GM12878 (cell line): ENCODE results near the gene CREB5. TPM values are rescaled to one million over a fixed set of nuclear protein-coding genes. Genes with fewer than 3 reads are reported as not detected.

Source experiments
- ATAC-seq: fragments of 200-7000 bp; cut with Tn5 transposase; 3 replicates; pipeline ENCODE4 v1.9.1; 2020; ENCODE audit warnings: mild to moderate bottlenecking, moderate library complexity
- BruUV-seq: library from RNA; stranded (reverse); fragments of 400-500 nt; replicated peaks from 2 replicates; lab custom pipeline; 2021; lab: Mats Ljungman, UMichigan
- CTCF ChIA-PET: fragments of 300-600 bp; sonication (Branson Sonifier 250); formaldehyde crosslinking; extraction: SDS; loops from one replicate; lab custom pipeline; 2021; ENCODE audit warnings: inconsistent platforms; lab: Yijun Ruan, JAX
- POLR2A ChIA-PET: fragments of 350-600 bp; formaldehyde crosslinking; extraction: SDS; loops from one replicate; lab custom pipeline; 2021; ENCODE audit warnings: inconsistent platforms; lab: Charles Lee
- RAD21 ChIA-PET: fragments of 300-600 bp; sonication (Branson Sonifier 250); formaldehyde crosslinking; loops from one replicate; lab custom pipeline; 2023; ENCODE audit warnings: antibody characterized with exemption; ENCODE audit not compliant: unreplicated experiment; lab: Charles Lee
- SMC1A ChIA-PET: fragments of 300-600 bp; sonication (Branson Sonifier 250); formaldehyde crosslinking; loops from one replicate; lab custom pipeline; 2023; ENCODE audit not compliant: unreplicated experiment, uncharacterized antibody; lab: Charles Lee
- DNase-seq: peaks from one replicate; pipeline ENCODE4 v3.0.0-alpha.2; 2011; ENCODE audit warnings: low read depth, low spot score
- FAIRE-seq: peaks from 3 replicates; lab custom pipeline; 2011; peaks lifted over from hg19 to GRCh38; lab: Jason Lieb, UNC
- H2AFZ ChIP-seq: 2 replicates; pipeline ENCODE4 v1.6.0; 2011; ENCODE audit warnings: low read depth, low read length, control low read depth; ENCODE audit not compliant: control insufficient read depth
- H3K27ac ChIP-seq: 2 replicates; pipeline ENCODE4 v1.5.1; 2011; ENCODE audit warnings: control low read depth; ENCODE audit not compliant: control insufficient read depth, insufficient read depth
- H3K27me3 ChIP-seq, 2 experiments: replicated peaks in 1 of 2; 2 replicates each; pipeline versions ENCODE4 v1.6.0 to v1.6.1; 2011; ENCODE audit warnings: low read length in 1 of 2; ENCODE audit not compliant: control insufficient read depth in 2 of 2, insufficient read depth in 2 of 2
- H3K36me3 ChIP-seq, 2 experiments: 2 replicates each; pipeline ENCODE4 v1.5.1; 2011; ENCODE audit warnings: low read length in 1 of 2; ENCODE audit not compliant: control insufficient read depth in 2 of 2, insufficient read depth in 2 of 2
- H3K4me1 ChIP-seq: 2 replicates; pipeline ENCODE4 v1.6.1; 2011; ENCODE audit warnings: mild to moderate bottlenecking, low read length, moderate library complexity, mixed read lengths; ENCODE audit not compliant: control insufficient read depth, insufficient read depth
- H3K4me2 ChIP-seq: 2 replicates; pipeline ENCODE4 v1.6.0; 2011; ENCODE audit warnings: control low read depth; ENCODE audit not compliant: control insufficient read depth, insufficient read depth
- H3K4me3 ChIP-seq: fragments of 200-600 bp; sonication (generic); 2 replicates; pipeline ENCODE4 v1.5.1; 2016
- H3K79me2 ChIP-seq: 2 replicates; pipeline ENCODE4 v1.6.0; 2011; ENCODE audit warnings: low read length; ENCODE audit not compliant: control insufficient read depth, insufficient read depth
- H3K9ac ChIP-seq: 2 replicates; pipeline ENCODE4 v1.8.0; 2011; ENCODE audit warnings: low read length, control low read depth, mixed read lengths; ENCODE audit not compliant: control insufficient read depth, insufficient read depth
- H3K9me3 ChIP-seq: replicated peaks from 3 replicates; pipeline ENCODE4 v1.5.1; 2011; ENCODE audit warnings: mild to moderate bottlenecking, low read length; ENCODE audit not compliant: control insufficient read depth, insufficient read depth
- H4K20me1 ChIP-seq: 2 replicates; pipeline ENCODE4 v1.6.0; 2011; ENCODE audit not compliant: control insufficient read depth, insufficient read depth
- CEBPB ChIP-seq, 2 experiments: fragments of 150-350 bp in 1 of 2; IDR thresholded peaks; 2 replicates each; pipeline ENCODE4 v1.6.1; 2012 to 2014; ENCODE audit warnings: low read depth in 2 of 2, low read length in 2 of 2, borderline replicate concordance in 1 of 2, inconsistent platforms in 1 of 2
- FOXK2 ChIP-seq: fragments of 450-650 bp; IDR thresholded peaks from 2 replicates; pipeline ENCODE4 v1.6.1; 2017; ENCODE audit warnings: mild to moderate bottlenecking, moderate library complexity
- HDAC6 ChIP-seq: fragments of 200-600 bp; sonication (generic); IDR thresholded peaks from one replicate; pipeline ENCODE4 v1.8.0; 2017; ENCODE audit warnings: antibody characterized with exemption; ENCODE audit not compliant: unreplicated experiment
- MTA2 ChIP-seq: fragments of 450-650 bp; IDR thresholded peaks from 2 replicates; pipeline ENCODE4 v1.6.1; 2016; ENCODE audit warnings: low read depth, mild to moderate bottlenecking, moderate library complexity
- MTA3 ChIP-seq: IDR thresholded peaks from 2 replicates; pipeline ENCODE4 v1.6.1; 2012; ENCODE audit warnings: low read length, inconsistent platforms, borderline replicate concordance
- MYB ChIP-seq: fragments of 150-350 bp; IDR thresholded peaks from 2 replicates; pipeline ENCODE4 v1.6.1; 2014; ENCODE audit warnings: mild to moderate bottlenecking, low read depth, low read length, borderline replicate concordance
- NR2C1 ChIP-seq: fragments of 450-650 bp; IDR thresholded peaks from 2 replicates; pipeline ENCODE4 v1.6.1; 2017; ENCODE audit warnings: antibody characterized with exemption, mild to moderate bottlenecking, moderate library complexity
- POLR2A ChIP-seq: IDR thresholded peaks from 2 replicates; pipeline ENCODE4 v1.6.1; 2011; ENCODE audit warnings: low read depth, mild to moderate bottlenecking, low read length
- SREBF1 ChIP-seq: IDR thresholded peaks from 2 replicates; pipeline ENCODE4 v1.6.1; 2012; ENCODE audit warnings: mild to moderate bottlenecking, low read length
- WRNIP1 ChIP-seq: IDR thresholded peaks from 2 replicates; pipeline ENCODE4 v1.6.1; 2011; ENCODE audit warnings: low read depth, low read length, improper control_type of control experiment, borderline replicate concordance
- ZBED1 ChIP-seq: IDR thresholded peaks from 2 replicates; pipeline ENCODE4 v1.6.1; 2016; ENCODE audit warnings: borderline replicate concordance
- ZNF207 ChIP-seq: fragments of 450-650 bp; IDR thresholded peaks from 2 replicates; pipeline ENCODE4 v1.6.1; 2014; ENCODE audit warnings: antibody characterized with exemption, mild to moderate bottlenecking, borderline replicate concordance
- ZNF274 ChIP-seq: IDR thresholded peaks from one replicate; pipeline ENCODE4 v1.8.0; 2011; ENCODE audit not compliant: insufficient read length, insufficient read depth
- WGBS: methylation state at CpG from one replicate; pipeline ENCODE4 v1.1.6; 2016; ENCODE audit warnings: low lambda C conversion rate; ENCODE audit not compliant: insufficient replicate concordance, insufficient coverage; ENCODE audit errors: missing lambda C conversion rate; 5-methylcytosine and 5-hydroxymethylcytosine counted together
- in situ Hi-C: fragments of 300-500 bp; cut with MboI; formaldehyde crosslinking; loops from 9 replicates; pipeline ENCODE4 v1.14.3; 2018; ENCODE audit warnings: mixed read lengths
- intact Hi-C: fragments of 100-400 bp; cut with micrococcal nuclease; formaldehyde crosslinking; loops from one replicate; pipeline ENCODE4 v1.14.2; 2022; ENCODE audit not compliant: unreplicated experiment
- polyA plus RNA-seq, 11 experiments: library from polyadenylated mRNA; depleted of rRNA in 4 of 11; unstranded in 6 of 11; stranded (reverse) in 5 of 11; fragments of >200 nt; fragmentation: Nextera tagmentation in 4 of 11; fragmentation: Illumina TruSeq in 1 of 11; extraction: Ambion mirVana in 4 of 11; extraction: Trizol in 1 of 11; gene quantifications; 1 replicate in 1 of 11; 2 replicates in 10 of 11; pipeline versions ENCODE4 v1.2.1 to v1.2.3, GENCODE V29; 2011 to 2016; ENCODE audit warnings: inconsistent platforms in 2 of 11, missing spikeins in 2 of 11, low read depth in 1 of 11
- total RNA-seq, 4 experiments: library from RNA; depleted of rRNA in 3 of 4; stranded (reverse); fragments of >200 nt in 3 of 4; fragmentation: Illumina TruSeq in 1 of 4; extraction: Trizol in 1 of 4; gene quantifications; 2 replicates each; pipeline versions ENCODE4 v1.2.1 to v1.2.3, GENCODE V29; 2013 to 2021
- TF ChIP-seq, protein P1 (sequence below): IDR thresholded peaks from 2 replicates; pipeline ENCODE4 v1.6.1; 2011; ENCODE audit warnings: low read depth, mild to moderate bottlenecking, low read length, moderate library complexity, borderline replicate concordance; ENCODE audit errors: extremely low read depth
- TF ChIP-seq, protein P2 (sequence below): IDR thresholded peaks from 2 replicates; pipeline ENCODE4 v1.6.1; 2012; ENCODE audit warnings: mild to moderate bottlenecking, low read depth, low read length
- TF ChIP-seq, protein P3 (sequence below): fragments of 450-650 bp; IDR thresholded peaks from 2 replicates; pipeline ENCODE4 v1.6.1; 2017; ENCODE audit warnings: antibody characterized with exemption, mild to moderate bottlenecking, moderate library complexity
- TF ChIP-seq, protein P4 (sequence below): fragments of 450-650 bp; IDR thresholded peaks from 2 replicates; pipeline ENCODE4 v1.6.1; 2016; ENCODE audit warnings: mild to moderate bottlenecking

Gene CREB5
- total and polyA plus RNA-seq, 10 of the 15 experiments (the other 5 are each of a cell fraction or from before 2014, with no cell fraction given) = 12.9 to 74.1 (median 53.0) TPM

- TF ChIP-seq, protein P1, sequence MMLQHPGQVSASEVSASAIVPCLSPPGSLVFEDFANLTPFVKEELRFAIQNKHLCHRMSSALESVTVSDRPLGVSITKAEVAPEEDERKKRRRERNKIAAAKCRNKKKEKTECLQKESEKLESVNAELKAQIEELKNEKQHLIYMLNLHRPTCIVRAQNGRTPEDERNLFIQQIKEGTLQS = no peak
- TF ChIP-seq POLR2A (no peak), MTA3 (no peak)
Measured at GRCh38 chr7:28675429-28675828, 263.1 kb downstream of the CREB5 start (continued).

DNA sequence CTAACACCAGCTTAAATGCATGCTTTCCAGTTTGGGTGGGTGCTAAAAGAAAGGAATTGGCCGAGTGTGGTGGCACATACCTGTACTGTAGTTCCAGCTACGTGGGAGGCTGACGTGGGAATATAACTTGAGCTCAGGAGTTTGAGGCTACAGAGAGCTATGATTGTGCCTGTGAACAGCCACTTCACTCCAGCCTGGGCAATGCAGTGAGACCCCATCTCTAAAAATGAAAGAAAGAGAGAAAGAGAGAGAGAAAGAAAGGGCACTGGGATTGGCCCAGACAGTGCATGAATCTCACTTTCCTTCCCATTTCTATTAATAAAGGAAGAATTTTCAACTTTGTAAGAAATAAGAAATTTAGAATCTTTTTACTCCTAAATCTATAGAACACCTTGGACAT lies 265.4 kb downstream of the CREB5 start:
- intact Hi-C loops = no loop called here
- ChIA-PET CTCF (no interaction called here), RAD21 (no interaction called here), POLR2A (no interaction called here), SMC1A (interaction anchor here (1.0 to 1.2 kb wide), 3 partner anchors 8 to 18 kb away, joined by 3 to 4 read pairs (median 4); no protein-coding TSS in a partner anchor)
- Histone ChIP-seq H3K36me3 (peaks cover 0 to 2% of the 10 kb centered on the region in 2 experiments; a peak in 1 of 4 replicates), H3K27me3 (no peaks in the 10 kb centered on the region), H3K4me1 (no peaks in the 10 kb centered on the region), H3K9me3 (no peaks in the 10 kb centered on the region), H3K4me3 (no peak overlapping the region), H3K27ac (no peak overlapping the region), H3K79me2 (no peaks in the 10 kb centered on the region), H3K4me2 (no peak overlapping the region), H3K9ac (no peak overlapping the region), H2AFZ (no peak overlapping the region), H4K20me1 (no peaks in the 10 kb centered on the region)
- no peak for FAIRE-seq
- in situ Hi-C loops = no loop called here
- BruUV-seq = no TSS peak
- no peak for ATAC-seq
- no peak for DNase-seq
- 68% methylated on average over 3 of the region's 3 CpGs for WGBS
- TF ChIP-seq ZNF207 (no peak), CEBPB (IDR thresholded peaks at IDR 0.05; ENCODE audit: borderline replicate concordance in 1 of 2, low read depth in 2 of 2, low read length in 2 of 2) (no peak), WRNIP1 (no peak), ZNF274 (no peak), MTA2 (no peak), SREBF1 (no peak), HDAC6 (no peak), MYB (no peak), ZBED1 (no peak), FOXK2 (no peak), NR2C1 (no peak)
- TF ChIP-seq, protein P2, sequence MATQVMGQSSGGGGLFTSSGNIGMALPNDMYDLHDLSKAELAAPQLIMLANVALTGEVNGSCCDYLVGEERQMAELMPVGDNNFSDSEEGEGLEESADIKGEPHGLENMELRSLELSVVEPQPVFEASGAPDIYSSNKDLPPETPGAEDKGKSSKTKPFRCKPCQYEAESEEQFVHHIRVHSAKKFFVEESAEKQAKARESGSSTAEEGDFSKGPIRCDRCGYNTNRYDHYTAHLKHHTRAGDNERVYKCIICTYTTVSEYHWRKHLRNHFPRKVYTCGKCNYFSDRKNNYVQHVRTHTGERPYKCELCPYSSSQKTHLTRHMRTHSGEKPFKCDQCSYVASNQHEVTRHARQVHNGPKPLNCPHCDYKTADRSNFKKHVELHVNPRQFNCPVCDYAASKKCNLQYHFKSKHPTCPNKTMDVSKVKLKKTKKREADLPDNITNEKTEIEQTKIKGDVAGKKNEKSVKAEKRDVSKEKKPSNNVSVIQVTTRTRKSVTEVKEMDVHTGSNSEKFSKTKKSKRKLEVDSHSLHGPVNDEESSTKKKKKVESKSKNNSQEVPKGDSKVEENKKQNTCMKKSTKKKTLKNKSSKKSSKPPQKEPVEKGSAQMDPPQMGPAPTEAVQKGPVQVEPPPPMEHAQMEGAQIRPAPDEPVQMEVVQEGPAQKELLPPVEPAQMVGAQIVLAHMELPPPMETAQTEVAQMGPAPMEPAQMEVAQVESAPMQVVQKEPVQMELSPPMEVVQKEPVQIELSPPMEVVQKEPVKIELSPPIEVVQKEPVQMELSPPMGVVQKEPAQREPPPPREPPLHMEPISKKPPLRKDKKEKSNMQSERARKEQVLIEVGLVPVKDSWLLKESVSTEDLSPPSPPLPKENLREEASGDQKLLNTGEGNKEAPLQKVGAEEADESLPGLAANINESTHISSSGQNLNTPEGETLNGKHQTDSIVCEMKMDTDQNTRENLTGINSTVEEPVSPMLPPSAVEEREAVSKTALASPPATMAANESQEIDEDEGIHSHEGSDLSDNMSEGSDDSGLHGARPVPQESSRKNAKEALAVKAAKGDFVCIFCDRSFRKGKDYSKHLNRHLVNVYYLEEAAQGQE = no peak
- TF ChIP-seq, protein P3, sequence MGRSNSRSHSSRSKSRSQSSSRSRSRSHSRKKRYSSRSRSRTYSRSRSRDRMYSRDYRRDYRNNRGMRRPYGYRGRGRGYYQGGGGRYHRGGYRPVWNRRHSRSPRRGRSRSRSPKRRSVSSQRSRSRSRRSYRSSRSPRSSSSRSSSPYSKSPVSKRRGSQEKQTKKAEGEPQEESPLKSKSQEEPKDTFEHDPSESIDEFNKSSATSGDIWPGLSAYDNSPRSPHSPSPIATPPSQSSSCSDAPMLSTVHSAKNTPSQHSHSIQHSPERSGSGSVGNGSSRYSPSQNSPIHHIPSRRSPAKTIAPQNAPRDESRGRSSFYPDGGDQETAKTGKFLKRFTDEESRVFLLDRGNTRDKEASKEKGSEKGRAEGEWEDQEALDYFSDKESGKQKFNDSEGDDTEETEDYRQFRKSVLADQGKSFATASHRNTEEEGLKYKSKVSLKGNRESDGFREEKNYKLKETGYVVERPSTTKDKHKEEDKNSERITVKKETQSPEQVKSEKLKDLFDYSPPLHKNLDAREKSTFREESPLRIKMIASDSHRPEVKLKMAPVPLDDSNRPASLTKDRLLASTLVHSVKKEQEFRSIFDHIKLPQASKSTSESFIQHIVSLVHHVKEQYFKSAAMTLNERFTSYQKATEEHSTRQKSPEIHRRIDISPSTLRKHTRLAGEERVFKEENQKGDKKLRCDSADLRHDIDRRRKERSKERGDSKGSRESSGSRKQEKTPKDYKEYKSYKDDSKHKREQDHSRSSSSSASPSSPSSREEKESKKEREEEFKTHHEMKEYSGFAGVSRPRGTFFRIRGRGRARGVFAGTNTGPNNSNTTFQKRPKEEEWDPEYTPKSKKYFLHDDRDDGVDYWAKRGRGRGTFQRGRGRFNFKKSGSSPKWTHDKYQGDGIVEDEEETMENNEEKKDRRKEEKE = no peak
- TF ChIP-seq, protein P4, sequence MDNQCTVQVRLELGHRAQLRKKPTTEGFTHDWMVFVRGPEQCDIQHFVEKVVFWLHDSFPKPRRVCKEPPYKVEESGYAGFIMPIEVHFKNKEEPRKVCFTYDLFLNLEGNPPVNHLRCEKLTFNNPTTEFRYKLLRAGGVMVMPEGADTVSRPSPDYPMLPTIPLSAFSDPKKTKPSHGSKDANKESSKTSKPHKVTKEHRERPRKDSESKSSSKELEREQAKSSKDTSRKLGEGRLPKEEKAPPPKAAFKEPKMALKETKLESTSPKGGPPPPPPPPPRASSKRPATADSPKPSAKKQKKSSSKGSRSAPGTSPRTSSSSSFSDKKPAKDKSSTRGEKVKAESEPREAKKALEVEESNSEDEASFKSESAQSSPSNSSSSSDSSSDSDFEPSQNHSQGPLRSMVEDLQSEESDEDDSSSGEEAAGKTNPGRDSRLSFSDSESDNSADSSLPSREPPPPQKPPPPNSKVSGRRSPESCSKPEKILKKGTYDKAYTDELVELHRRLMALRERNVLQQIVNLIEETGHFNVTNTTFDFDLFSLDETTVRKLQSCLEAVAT = no peak
